KG1 (cell line): Measurements from ENCODE around the gene PKP4.

Experiments
- DNase-seq: peaks from one replicate; lab custom pipeline; 2025; lab: John Stamatoyannopoulos, UW

The PKP4 gene

DNA sequence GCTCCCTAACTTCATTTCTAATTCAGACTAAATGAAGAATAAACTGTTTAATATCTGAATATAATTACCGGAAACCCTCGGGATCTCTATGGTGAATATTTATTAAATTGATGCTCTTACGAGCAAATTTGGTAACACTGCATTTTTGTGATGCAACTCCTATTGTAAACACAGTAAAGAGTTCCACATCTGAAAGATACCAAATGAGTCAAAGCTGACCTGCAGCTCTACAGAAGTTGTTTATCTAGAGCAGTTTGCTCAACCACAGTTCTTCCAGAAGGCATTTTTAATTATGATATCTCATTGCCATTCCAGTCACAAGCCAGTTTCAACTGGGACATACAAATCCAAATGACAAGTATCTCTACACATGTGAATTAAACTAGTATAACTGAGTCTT is 129.7 kb downstream of the PKP4 start:
- no peak for DNase-seq

DNA sequence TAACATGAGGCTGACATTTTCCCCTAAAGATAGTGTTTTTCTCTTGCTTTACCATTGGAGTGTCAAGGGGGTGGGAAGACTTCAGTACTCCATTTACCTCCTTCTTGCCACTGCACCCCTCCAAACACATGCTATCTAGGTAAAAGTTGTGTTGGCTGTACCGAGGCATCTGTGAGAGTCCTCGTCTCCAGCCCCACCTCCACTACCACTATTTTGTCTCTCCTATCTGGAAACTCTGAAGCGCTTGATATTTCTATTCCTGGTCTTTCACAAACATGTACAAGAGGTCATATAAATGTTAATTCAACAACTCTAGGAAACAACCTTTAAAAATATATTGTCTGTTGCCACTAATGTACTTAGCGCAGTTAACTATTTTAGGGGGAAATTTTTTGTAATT is 132.6 kb downstream of the PKP4 start:
- DNase-seq = no peak

GRCh38 chr2:158598862-158599517 is 142.2 kb downstream of the PKP4 start:
- no peak for DNase-seq

DNA sequence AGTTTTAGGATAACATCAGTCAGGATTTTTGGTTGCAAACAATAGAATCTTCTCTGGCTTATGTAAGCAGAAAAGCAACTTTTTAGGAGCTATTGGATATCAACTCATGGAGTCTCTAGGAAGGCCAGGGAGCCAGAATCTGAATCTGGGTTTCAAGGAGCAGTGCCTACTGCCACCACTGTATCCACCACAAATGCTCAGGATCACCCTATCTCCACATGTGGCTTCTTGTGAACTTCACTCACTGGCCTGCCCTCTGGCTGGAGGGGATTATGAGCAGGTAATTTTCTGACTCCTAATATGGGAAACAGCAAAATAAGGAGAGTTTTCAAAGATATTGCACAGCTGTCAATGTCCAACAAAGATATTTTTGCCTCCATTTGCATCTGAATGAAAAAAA is 142.9 kb downstream of the PKP4 start:
- no peak for DNase-seq

DNA sequence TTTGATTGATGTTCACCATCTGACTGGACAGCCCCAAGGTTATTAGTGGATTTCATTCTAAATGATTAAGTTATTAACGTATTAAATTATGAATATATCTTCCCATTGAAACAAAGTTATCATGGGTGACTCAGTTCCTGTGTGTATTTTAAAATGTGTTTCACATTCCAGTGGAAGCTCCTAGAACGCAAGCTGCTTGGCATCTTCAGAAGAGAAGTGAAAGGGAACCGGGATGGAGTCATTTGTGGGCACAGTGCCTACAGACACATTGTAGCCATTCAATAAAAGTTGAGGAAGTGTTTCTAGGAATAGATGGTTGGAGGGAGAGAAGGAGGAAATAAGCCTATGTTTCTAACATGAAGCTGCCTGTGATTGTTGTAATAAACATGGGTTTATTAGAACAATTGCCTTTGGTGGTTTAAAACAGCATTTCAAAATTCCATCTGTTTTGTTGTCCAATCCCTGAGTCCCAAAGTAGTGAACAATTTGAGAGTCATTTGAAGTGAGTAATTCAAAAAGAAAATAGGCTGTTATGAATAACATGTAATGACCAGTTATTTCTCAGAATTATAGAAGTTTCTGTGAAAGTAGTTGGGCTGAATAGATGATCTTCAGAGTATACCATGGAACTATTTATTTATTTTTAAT is 143.5 kb downstream of the PKP4 start:
- DNase-seq = no peak

DNA sequence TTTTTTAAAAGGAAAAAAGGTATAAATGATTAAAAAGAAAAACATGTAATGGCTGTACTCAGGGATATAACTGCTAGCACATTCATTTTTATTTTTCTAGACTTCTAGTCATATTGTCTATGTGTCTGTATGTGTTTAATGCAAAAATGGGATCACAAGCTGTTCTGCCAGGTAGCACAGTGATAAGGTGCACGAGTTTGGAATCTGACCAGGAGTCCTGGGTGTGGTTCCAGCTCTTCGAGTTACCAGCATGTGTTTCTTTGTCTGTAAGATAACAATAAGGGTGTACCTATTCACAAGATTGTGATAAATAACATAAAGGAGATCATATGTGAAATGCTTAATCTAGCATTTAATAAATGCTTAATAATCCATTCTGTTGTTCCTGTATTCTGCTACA is 145.3 kb downstream of the PKP4 start:
- DNase-seq = no peak

GRCh38 chr2:158603205-158603604 is 146.5 kb downstream of the PKP4 start:
- DNase-seq = no peak

- no peak for DNase-seq
These were observed 147.2 kb downstream of the PKP4 start for GRCh38 chr2:158603986-158604385.

DNA sequence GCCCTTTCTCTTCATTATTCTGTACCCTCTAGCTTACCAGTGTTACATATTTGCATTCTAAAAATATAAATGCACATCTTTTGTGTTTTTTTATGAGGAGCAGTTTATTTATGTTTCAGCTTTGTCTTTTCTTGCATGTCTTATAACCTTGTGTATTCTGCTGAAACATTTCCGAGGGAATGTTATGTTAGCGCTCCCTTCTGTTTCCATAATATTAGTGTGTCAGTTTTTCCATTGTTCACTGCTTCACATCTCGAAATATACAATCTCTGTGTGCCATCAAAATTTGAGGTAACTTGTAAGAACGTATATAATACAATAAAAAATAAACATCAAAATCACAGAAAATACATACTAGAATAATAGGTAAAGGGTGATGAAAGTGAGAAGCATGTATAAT is 153.3 kb downstream of the PKP4 start:
- DNase-seq = no peak

- no peak for DNase-seq
These were observed 159.8 kb downstream of the PKP4 start for GRCh38 chr2:158616480-158617000.

- no peak for DNase-seq
These were observed 162.2 kb downstream of the PKP4 start for GRCh38 chr2:158618891-158619490.

DNA sequence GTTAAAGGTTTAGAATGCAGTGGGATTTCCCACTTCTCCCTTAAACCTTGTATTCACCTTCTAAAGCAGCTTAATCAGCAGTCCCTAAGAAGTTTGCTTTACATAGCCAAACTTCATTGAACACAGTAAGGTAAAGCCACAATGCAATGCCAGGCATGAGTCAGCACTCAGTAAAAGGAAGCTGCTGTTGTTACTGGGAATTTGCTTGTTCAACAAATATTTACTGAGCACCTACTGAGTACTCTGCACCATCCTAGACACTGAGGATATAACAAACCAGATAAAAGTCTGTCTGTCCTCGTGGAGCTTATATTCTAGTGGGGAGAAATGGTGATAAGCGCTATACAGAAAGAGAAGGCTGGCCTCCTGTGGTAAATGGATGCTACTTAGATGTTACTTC is 162.7 kb downstream of the PKP4 start:
- no peak for DNase-seq

DNA sequence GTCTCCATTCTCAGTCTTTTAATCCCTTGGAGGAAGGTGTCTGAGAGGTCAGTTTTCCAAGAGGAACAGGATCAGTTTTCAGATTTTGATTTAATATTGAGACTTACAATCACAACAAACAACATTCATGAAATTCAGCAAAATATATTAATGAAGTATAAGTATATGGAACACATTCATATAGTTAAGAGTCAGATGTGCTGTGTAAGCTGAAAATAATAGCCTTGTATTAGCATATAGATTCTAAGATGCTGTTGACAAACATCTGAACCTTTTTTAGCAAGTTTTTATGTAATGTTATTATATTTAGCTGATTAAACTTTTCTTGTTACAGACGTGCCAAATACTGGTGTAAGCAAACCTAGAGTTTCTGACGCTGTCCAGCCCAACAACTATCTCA is 163.9 kb downstream of the PKP4 start:
- no peak for DNase-seq

GRCh38 chr2:158624071-158624667 is 167.4 kb downstream of the PKP4 start:
- no peak for DNase-seq

DNA sequence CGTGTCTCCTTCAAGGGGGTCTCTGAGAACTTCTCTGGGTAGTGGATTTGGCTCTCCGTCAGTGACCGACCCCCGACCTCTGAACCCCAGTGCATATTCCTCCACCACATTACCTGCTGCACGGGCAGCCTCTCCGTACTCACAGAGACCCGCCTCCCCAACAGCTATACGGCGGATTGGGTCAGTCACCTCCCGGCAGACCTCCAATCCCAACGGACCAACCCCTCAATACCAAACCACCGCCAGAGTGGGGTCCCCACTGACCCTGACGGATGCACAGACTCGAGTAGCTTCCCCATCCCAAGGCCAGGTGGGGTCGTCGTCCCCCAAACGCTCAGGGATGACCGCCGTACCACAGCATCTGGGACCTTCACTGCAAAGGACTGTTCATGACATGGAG is 168.2 kb downstream of the PKP4 start:
- no peak for DNase-seq

- no peak for DNase-seq
These were observed 172.4 kb downstream of the PKP4 start for GRCh38 chr2:158629116-158629515.

DNA sequence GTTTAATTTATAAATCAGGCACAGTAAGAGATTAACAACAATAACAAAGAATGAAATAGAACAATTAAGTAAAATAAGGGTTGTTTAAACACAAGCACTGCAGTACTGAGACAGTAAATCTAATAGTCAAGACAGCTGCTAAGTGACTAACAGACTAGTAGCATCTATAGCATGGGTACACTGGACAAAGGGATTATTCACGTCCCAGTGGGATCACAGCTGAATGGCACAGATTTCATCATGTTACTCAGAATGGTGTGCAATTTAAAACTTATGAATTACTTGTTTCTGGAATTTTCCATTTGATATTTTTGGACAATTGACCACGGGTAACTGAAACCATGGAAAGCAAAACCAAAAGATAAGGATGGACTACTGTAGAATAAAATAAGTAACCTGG is 176.5 kb downstream of the PKP4 start:
- DNase-seq = no peak

DNA sequence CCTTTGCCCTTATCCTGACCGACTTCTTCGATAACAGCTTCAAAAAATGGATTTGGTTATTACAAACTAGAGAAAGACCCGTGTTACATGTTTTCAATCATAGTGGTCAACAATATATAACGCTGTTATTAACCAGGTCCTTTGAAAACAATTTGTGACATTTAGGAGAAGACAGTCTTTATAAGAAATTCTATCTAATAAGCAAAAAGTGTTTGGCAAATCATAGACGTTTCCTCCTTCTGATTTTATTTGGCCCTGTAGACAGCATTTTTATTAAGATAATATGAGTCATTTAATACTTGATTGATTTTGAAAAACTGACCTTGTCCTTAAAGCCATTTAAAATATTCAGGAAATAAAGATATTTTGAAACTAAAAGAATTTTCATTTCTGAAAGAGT is 177.9 kb downstream of the PKP4 start:
- no peak for DNase-seq

DNA sequence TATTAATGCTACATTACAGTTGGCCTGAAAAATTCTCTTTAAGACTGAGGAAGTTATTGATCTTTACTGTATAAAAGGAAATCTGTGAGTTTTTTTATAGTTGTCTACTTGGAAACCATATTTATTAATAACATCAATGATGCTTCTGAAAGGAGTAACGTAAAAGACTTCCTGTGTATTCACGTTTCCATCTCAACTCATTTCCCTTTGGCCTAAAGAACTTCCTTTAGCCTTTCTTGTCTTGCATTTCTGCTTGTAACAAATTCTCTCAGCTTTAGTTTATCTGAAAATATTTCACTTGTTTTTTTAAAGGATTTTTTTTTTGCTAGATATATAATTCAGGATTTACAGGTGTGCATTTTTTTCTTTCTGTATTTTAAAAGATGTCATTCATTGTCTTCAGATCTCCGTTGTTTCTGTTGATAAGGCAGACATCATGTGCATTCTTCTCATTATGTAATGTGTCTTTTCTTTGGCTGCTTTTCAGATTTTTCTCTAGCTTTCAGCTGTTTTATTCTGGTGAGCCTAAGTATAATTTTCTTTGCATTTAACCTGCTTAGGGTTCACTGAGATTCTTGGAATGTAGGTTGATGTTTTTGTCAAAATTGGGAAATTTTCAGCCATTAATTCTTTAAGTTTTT is 179.3 kb downstream of the PKP4 start:
- no peak for DNase-seq

- no peak for DNase-seq
These were observed 180.6 kb downstream of the PKP4 start for GRCh38 chr2:158637357-158637756.

- no peak for DNase-seq
These were observed 187.4 kb downstream of the PKP4 start for GRCh38 chr2:158644139-158644538.

GRCh38 chr2:158645299-158645698 is 188.5 kb downstream of the PKP4 start:
- DNase-seq = no peak
